ENCODE results near the gene NOTCH1. TPM values are rescaled to one million over a fixed set of nuclear protein-coding genes. Genes with fewer than 3 reads are reported as not detected.
A peak's percentile ranks its signal among the peaks of the same experiment; 100 is the strongest.

The NOTCH1 gene
- total and polyA plus RNA-seq, 7 experiments from 2014 or later: 1.9 to 92.9 (median 52.0) TPM

DNA sequence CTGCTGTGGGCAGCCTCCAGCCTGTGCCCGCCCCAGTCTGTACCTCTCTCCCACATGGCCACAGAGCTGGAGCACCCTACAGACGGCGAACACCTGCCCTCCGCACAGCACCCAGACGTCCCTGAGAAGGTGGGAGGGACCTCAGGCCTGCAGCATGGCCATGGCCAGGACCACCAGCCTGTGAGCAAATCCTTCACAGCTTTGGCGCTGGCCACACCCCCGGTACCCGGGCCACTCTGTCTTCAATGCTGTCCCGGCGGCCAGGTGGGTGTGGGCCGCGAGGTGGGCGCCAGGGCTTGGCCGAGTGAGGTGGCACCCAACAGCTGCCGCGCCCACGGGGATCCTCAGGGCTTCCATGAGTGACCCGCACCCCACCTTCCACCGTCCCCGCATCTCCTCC lies 18.7 kb downstream of the NOTCH1 start:
- ChIA-PET CTCF (no interaction called here), POLR2A (no interaction called here)
- intact Hi-C loops (cut with micrococcal nuclease): no loop called here
- no peaks in the 10 kb centered on the region for H3K36me3 Mint-ChIP-seq
- peaks cover 0 to 38% (median 0%) of the 10 kb centered on the region in 3 experiments for H3K36me3 ChIP-seq (ENCODE audit: control insufficient read depth in 2 of 3, insufficient read depth in 3 of 3, low read length in 3 of 3)
- no peak overlapping the region for H3K27ac Mint-ChIP-seq
- H3K9me3 ChIP-seq (ENCODE audit: control insufficient read depth in 2 of 3, low read length in 3 of 3): no peaks in the 10 kb centered on the region
- DNase-seq (no peak), ATAC-seq (no peak)
- no peaks in the 10 kb centered on the region for H3K27me3 Mint-ChIP-seq
- no peak overlapping the region for H3K4me3 Mint-ChIP-seq
- H3K4me3 ChIP-seq (ENCODE audit: low read length): no peak overlapping the region
- H3K9me3 Mint-ChIP-seq: no peaks in the 10 kb centered on the region
- no peak overlapping the region for H3K27ac ChIP-seq (ENCODE audit: low read depth, low read length)
- H3K4me1 ChIP-seq (ENCODE audit: control insufficient read depth in 2 of 2, insufficient read depth in 2 of 2, low read length in 2 of 2): peaks cover 13 to 38% of the 10 kb centered on the region in 2 donors
- no peaks in the 10 kb centered on the region for H3K27me3 ChIP-seq (ENCODE audit: control insufficient read depth in 2 of 2, insufficient read depth in 2 of 2, low read length in 2 of 2)
- peaks cover 7 to 39% (median 20%) of the 10 kb centered on the region in 7 donors for H3K4me1 Mint-ChIP-seq

DNA sequence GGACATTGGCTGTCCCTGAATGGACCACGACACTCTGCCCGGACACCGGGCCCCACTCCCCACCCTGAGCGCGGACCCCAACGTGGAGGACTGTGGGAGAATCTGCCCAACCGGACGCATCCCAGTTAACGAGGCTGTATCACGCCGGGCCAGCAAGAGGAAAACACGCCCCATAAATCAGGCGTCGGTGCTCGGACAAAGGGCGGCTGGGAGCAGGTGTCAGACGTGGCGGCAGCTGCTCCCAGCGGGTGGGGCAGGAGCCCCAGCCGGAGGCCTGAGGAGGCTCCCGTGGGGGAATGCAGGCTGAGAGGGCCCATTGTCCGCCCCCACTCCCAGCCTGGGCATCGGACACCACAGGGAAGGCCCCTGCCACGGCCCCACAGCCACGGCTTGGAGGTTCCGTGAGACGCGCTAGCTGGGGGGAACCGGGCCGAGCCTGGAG lies 19.2 kb downstream of the NOTCH1 start:
- Histone ChIP-seq H3K36me3 (ENCODE audit: control insufficient read depth in 2 of 3, insufficient read depth in 3 of 3, low read length in 3 of 3) (peaks cover 0 to 39% (median 0%) of the 10 kb centered on the region in 3 experiments), H3K4me3 (ENCODE audit: low read length) (no peak overlapping the region), H3K9me3 (ENCODE audit: control insufficient read depth in 2 of 3, low read length in 3 of 3) (no peaks in the 10 kb centered on the region), H3K4me1 (ENCODE audit: control insufficient read depth in 2 of 2, insufficient read depth in 2 of 2, low read length in 2 of 2) (peaks cover 9 to 34% of the 10 kb centered on the region in 2 donors), H3K27me3 (ENCODE audit: control insufficient read depth in 2 of 2, insufficient read depth in 2 of 2, low read length in 2 of 2) (no peaks in the 10 kb centered on the region), H3K27ac (ENCODE audit: low read depth, low read length) (no peak overlapping the region)
- POLR2A ChIA-PET: no interaction called here
- Mint-ChIP-seq H3K9me3 (no peaks in the 10 kb centered on the region), H3K27me3 (no peaks in the 10 kb centered on the region), H3K36me3 (no peaks in the 10 kb centered on the region), H3K4me3 (no peak overlapping the region), H3K4me1 (peaks cover 5 to 37% (median 15%) of the 10 kb centered on the region in 7 donors), H3K27ac (peak overlapping the region in 3 of 9 donors; percentile 54 to 67 (median 62))
- intact Hi-C loops (cut with micrococcal nuclease): no loop called here
- ATAC-seq: no peak
- DNase-seq: no peak
- CTCF ChIA-PET: no interaction called here

DNA sequence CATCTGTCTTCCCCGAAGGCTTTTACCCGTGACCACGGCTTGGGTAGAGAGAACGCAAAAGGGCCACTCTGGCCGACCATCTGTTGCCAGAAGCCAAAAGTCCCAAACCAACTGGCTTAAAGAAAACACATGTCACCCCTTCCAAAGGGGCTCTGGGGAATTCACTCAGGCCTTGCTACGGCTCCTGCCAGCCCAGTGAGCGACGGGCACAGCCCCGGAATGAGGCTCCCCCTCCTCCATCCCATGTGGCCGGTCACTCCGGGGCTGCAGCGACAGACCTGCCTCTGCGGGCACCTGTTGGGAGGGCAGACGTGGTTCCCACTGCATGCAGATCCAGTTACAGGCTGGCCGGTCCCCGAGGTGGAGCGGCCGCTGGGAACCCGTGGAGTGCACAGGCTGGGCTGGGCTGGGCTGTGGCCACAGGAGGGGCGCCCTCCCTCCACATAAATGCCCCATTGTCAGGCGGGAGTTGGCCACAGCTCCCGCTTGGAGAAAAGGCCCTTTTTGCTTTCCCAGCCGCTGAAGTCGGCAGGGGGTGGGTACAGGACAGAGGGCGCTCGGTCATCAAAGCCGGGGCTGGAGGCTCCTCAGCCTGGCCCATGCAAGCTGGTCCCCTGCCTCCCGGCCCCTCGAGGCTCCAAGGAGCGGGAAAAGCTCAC lies 19.9 kb downstream of the NOTCH1 start:
- no peaks in the 10 kb centered on the region for H3K9me3 Mint-ChIP-seq
- DNase-seq (no peak), ATAC-seq (no peak)
- no peak overlapping the region for H3K27ac Mint-ChIP-seq
- Histone ChIP-seq H3K27me3 (ENCODE audit: control insufficient read depth in 2 of 2, insufficient read depth in 2 of 2, low read length in 2 of 2) (no peaks in the 10 kb centered on the region), H3K9me3 (ENCODE audit: control insufficient read depth in 2 of 3, low read length in 3 of 3) (no peaks in the 10 kb centered on the region), H3K4me1 (ENCODE audit: control insufficient read depth in 2 of 2, insufficient read depth in 2 of 2, low read length in 2 of 2) (peaks cover 3 to 27% of the 10 kb centered on the region in 2 donors), H3K27ac (ENCODE audit: low read depth, low read length) (no peak overlapping the region), H3K4me3 (ENCODE audit: low read length) (no peak overlapping the region), H3K36me3 (ENCODE audit: control insufficient read depth in 2 of 3, insufficient read depth in 3 of 3, low read length in 3 of 3) (peaks cover 0 to 46% (median 0%) of the 10 kb centered on the region in 3 experiments)
- H3K27me3 Mint-ChIP-seq: no peaks in the 10 kb centered on the region
- no peaks in the 10 kb centered on the region for H3K36me3 Mint-ChIP-seq
- peaks cover 2 to 33% (median 11%) of the 10 kb centered on the region in 7 donors for H3K4me1 Mint-ChIP-seq
- intact Hi-C loops (cut with micrococcal nuclease): no loop called here
- no peak overlapping the region for H3K4me3 Mint-ChIP-seq
- POLR2A ChIA-PET: no interaction called here
- CTCF ChIA-PET: no interaction called here

DNA sequence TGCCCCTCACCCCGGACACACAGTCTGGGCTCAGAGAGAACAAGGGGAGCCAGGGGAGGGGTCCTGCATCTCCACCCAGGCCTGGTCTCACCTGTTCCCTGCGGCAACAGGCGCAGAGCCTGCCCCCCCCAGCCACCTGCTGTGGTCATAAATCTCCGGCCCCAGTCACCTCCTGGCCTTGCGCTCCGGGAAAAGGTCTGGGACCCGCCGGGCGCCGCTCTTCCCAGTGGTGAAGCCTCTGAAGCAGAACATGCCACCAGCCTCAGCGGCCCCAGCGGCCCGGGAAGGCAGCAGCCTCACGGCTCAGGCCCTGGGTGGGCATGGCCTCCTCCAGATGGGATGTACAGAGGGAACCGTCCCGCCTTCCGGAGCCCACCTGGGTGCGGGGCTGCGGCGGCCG lies 20.6 kb downstream of the NOTCH1 start:
- no peaks in the 10 kb centered on the region for H3K27me3 Mint-ChIP-seq
- H3K36me3 Mint-ChIP-seq: no peaks in the 10 kb centered on the region
- no peak overlapping the region for H3K27ac ChIP-seq (ENCODE audit: low read depth, low read length)
- no peaks in the 10 kb centered on the region for H3K9me3 ChIP-seq (ENCODE audit: control insufficient read depth in 2 of 3, low read length in 3 of 3)
- peak overlapping the region in 1 of 9 donors; percentile 18 for H3K27ac Mint-ChIP-seq
- POLR2A ChIA-PET: no interaction called here
- no peak for DNase-seq
- H3K4me3 ChIP-seq (ENCODE audit: low read length): no peak overlapping the region
- peaks cover 0 to 25% (median 6%) of the 10 kb centered on the region in 7 donors for H3K4me1 Mint-ChIP-seq
- H3K9me3 Mint-ChIP-seq: no peaks in the 10 kb centered on the region
- H3K4me1 ChIP-seq (ENCODE audit: control insufficient read depth in 2 of 2, insufficient read depth in 2 of 2, low read length in 2 of 2): peaks cover 0 to 19% of the 10 kb centered on the region in 2 donors
- H3K27me3 ChIP-seq (ENCODE audit: control insufficient read depth in 2 of 2, insufficient read depth in 2 of 2, low read length in 2 of 2): no peaks in the 10 kb centered on the region
- intact Hi-C loops (cut with micrococcal nuclease): no loop called here
- H3K36me3 ChIP-seq (ENCODE audit: control insufficient read depth in 2 of 3, insufficient read depth in 3 of 3, low read length in 3 of 3): peaks cover 0 to 54% (median 0%) of the 10 kb centered on the region in 3 experiments
- no peak overlapping the region for H3K4me3 Mint-ChIP-seq
- ATAC-seq: no peak
- CTCF ChIA-PET: no interaction called here

DNA sequence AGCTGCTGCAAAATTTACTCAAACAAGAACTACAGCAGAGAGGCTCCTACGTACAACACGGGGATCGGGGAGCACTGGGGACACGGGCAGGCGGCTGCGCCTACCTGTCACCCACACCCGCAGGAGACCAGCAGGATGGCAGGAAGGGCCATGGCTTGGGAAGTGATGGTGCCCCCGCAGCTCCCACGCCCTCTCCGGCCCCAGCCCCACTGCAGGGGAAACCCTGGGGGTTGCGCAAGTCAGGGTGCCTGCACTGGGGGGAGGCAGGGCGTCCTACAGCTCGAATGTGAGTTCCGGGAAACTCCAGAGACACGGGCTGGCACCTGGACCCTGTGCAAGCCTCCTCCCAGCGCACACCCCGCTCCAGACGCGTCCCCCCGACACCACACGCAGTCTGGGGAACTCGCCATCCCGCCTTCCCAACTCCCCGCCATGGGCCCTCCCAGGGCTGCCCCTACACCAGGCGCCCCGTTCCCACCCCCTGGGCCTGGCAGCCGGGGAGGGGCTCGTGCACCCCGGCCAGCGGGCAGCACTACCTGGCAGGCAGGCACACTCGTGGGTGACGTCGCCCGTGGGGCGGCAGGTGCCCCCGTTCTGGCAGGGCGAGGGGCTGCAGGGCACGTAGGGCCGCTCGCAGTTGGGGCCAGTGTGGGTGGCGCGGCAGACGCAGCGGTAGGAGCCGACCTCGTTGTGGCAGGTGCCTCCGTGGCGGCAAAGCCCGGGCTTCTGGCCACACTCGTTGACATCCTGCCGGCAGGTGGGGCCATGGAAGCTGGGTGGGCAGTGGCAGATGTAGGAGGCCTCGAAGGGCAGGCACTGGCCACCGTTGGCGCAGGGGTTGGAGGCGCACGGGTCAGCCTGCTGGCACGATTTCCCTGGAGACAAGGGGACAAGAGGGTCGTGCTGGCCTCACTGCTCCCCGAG lies 23.3 kb downstream of the NOTCH1 start:
- Mint-ChIP-seq H3K36me3 (no peaks in the 10 kb centered on the region), H3K4me1 (peaks cover 0 to 5% (median 0%) of the 10 kb centered on the region in 7 donors), H3K27ac (no peak overlapping the region), H3K4me3 (no peak overlapping the region), H3K27me3 (no peaks in the 10 kb centered on the region), H3K9me3 (no peaks in the 10 kb centered on the region)
- CTCF ChIA-PET: no interaction called here
- Histone ChIP-seq H3K27ac (ENCODE audit: low read depth, low read length) (no peak overlapping the region), H3K9me3 (ENCODE audit: control insufficient read depth in 2 of 3, low read length in 3 of 3) (no peaks in the 10 kb centered on the region), H3K27me3 (ENCODE audit: control insufficient read depth in 2 of 2, insufficient read depth in 2 of 2, low read length in 2 of 2) (no peaks in the 10 kb centered on the region), H3K4me3 (ENCODE audit: low read length) (no peak overlapping the region), H3K36me3 (ENCODE audit: control insufficient read depth in 2 of 3, insufficient read depth in 3 of 3, low read length in 3 of 3) (peaks cover 0 to 80% (median 9%) of the 10 kb centered on the region in 3 experiments), H3K4me1 (ENCODE audit: control insufficient read depth in 2 of 2, insufficient read depth in 2 of 2, low read length in 2 of 2) (no peaks in the 10 kb centered on the region)
- DNase-seq (no peak), ATAC-seq (peak; percentile 24)
- intact Hi-C loops (cut with micrococcal nuclease): no loop called here
- POLR2A ChIA-PET: interaction anchor here (1.4 kb wide), 1 partner anchor 8 kb away, joined by 4 read pairs; no protein-coding TSS in a partner anchor

DNA sequence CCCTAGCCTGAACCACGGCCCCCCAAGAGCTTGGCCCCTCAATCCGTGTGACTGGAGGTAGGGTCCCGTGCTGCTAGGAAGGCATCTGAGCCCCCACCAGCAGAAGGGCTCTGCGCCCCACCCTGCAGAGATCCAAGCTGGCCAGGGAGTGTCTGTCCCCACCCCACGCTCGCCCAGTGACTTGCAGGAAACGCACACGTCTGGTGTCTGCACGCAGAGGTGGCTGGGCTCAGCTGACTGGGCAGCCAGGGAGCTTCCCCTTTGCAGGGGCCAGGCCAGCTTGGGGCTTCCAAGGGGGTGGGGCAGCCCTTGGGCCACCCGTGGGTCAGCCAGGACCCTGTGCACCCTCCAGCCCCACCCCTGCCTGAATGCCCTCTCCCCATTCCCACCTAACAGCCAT lies 24.3 kb downstream of the NOTCH1 start:
- H3K4me3 Mint-ChIP-seq: no peak overlapping the region
- no peaks in the 10 kb centered on the region for H3K27me3 Mint-ChIP-seq
- no peaks in the 10 kb centered on the region for H3K9me3 Mint-ChIP-seq
- intact Hi-C loops (cut with micrococcal nuclease): no loop called here
- peaks cover 0 to 5% (median 0%) of the 10 kb centered on the region in 7 donors for H3K4me1 Mint-ChIP-seq
- DNase-seq (no peak), ATAC-seq (peak; percentile 74)
- no peak overlapping the region for H3K4me3 ChIP-seq (ENCODE audit: low read length)
- no peak overlapping the region for H3K27ac Mint-ChIP-seq
- no peaks in the 10 kb centered on the region for H3K4me1 ChIP-seq (ENCODE audit: control insufficient read depth in 2 of 2, insufficient read depth in 2 of 2, low read length in 2 of 2)
- no peaks in the 10 kb centered on the region for H3K27me3 ChIP-seq (ENCODE audit: control insufficient read depth in 2 of 2, insufficient read depth in 2 of 2, low read length in 2 of 2)
- POLR2A ChIA-PET: interaction anchor here (1.4 kb wide), 1 partner anchor 9 kb away, joined by 4 read pairs; no protein-coding TSS in a partner anchor
- H3K9me3 ChIP-seq (ENCODE audit: control insufficient read depth in 2 of 3, low read length in 3 of 3): no peaks in the 10 kb centered on the region
- CTCF ChIA-PET: no interaction called here
- H3K27ac ChIP-seq (ENCODE audit: low read depth, low read length): no peak overlapping the region
- H3K36me3 ChIP-seq (ENCODE audit: control insufficient read depth in 2 of 3, insufficient read depth in 3 of 3, low read length in 3 of 3): peaks cover 0 to 86% (median 9%) of the 10 kb centered on the region in 3 experiments
- no peaks in the 10 kb centered on the region for H3K36me3 Mint-ChIP-seq

Data from naive thymus-derived CD4-positive, alpha-beta T cell (primary cell).